Fibroblast of lung (primary cell): ENCODE results near the gene TRAFD1. TPM values are rescaled to one million over a fixed set of nuclear protein-coding genes. Genes with fewer than 3 reads are reported as not detected.

Source experiments
- DNase-seq, 2 donors: peaks; one replicate each; pipeline versions ENCODE4 v3.0.0 to v3.0.0-alpha.2; 2010; ENCODE audit warnings: low read depth in 2 of 2
- H2AFZ ChIP-seq: 2 replicates; pipeline ENCODE4 v1.5.1; 2012; ENCODE audit warnings: low read length, control low read depth, inconsistent platforms
- H3K27ac ChIP-seq: 2 replicates; pipeline ENCODE4 v1.5.1; 2011; ENCODE audit warnings: low read length, control low read depth; ENCODE audit not compliant: insufficient read depth
- H3K27me3 ChIP-seq: 2 replicates; pipeline ENCODE4 v1.5.1; 2011; ENCODE audit warnings: mild to moderate bottlenecking, low read length; ENCODE audit not compliant: control insufficient read depth, insufficient read depth
- H3K36me3 ChIP-seq: 2 replicates; pipeline ENCODE4 v1.5.1; 2011; ENCODE audit warnings: low read length; ENCODE audit not compliant: control insufficient read depth, insufficient read depth
- H3K4me1 ChIP-seq: 2 replicates; pipeline ENCODE4 v1.5.1; 2011; ENCODE audit warnings: low read length; ENCODE audit not compliant: control insufficient read depth, insufficient read depth; ENCODE audit errors: extremely low read depth
- H3K4me2 ChIP-seq: 2 replicates; pipeline ENCODE4 v1.5.1; 2011; ENCODE audit warnings: low read length, control low read depth; ENCODE audit not compliant: insufficient read depth; ENCODE audit errors: extremely low read depth
- H3K4me3 ChIP-seq, 4 experiments: fragments of 200-600 bp in 1 of 4; sonication (generic) in 1 of 4; replicated peaks in 1 of 4; 2 replicates each; pipeline ENCODE4 v1.5.1; 2011 to 2016; ENCODE audit warnings: low read length in 4 of 4, low read depth in 3 of 4, mild to moderate bottlenecking in 3 of 4, control low read depth in 2 of 4, inconsistent platforms in 1 of 4, mixed read lengths in 1 of 4; ENCODE audit not compliant: insufficient read depth in 1 of 4; ENCODE audit errors: control extremely low read depth in 1 of 4
- H3K79me2 ChIP-seq: 2 replicates; pipeline ENCODE4 v1.5.1; 2012; ENCODE audit warnings: mild to moderate bottlenecking, low read length, inconsistent platforms; ENCODE audit not compliant: control insufficient read depth, insufficient read depth
- H3K9ac ChIP-seq: 2 replicates; pipeline ENCODE4 v1.5.1; 2011; ENCODE audit warnings: mild to moderate bottlenecking, low read length, control low read depth; ENCODE audit not compliant: insufficient read depth
- H3K9me3 ChIP-seq: 2 replicates; pipeline ENCODE4 v1.5.1; 2012; ENCODE audit warnings: low read depth, low read length; ENCODE audit not compliant: control insufficient read depth, insufficient read depth
- H4K20me1 ChIP-seq: 2 replicates; pipeline ENCODE4 v1.5.1; 2011; ENCODE audit warnings: low read length; ENCODE audit not compliant: control insufficient read depth, insufficient read depth; ENCODE audit errors: extremely low read depth
- CTCF ChIP-seq, 2 donors: IDR thresholded peaks in 1 of 2; conservative IDR thresholded peaks in 1 of 2; 1 replicate in 1 of 2; 2 replicates in 1 of 2; pipeline ENCODE4 v1.5.1; 2011 to 2012; ENCODE audit warnings: low read length in 2 of 2, control low read depth in 1 of 2, inconsistent platforms in 1 of 2, low read depth in 1 of 2, mild to moderate bottlenecking in 1 of 2
- EZH2 ChIP-seq: IDR thresholded peaks from 2 replicates; pipeline ENCODE4 v1.5.1; 2012; ENCODE audit warnings: low read length, control low read depth, mild to moderate bottlenecking; ENCODE audit errors: missing control alignments
- polyA plus RNA-seq, 2 donors: library from polyadenylated mRNA; depleted of rRNA in 1 of 2; stranded (reverse) in 1 of 2; unstranded in 1 of 2; fragments of >200 nt; gene quantifications; 2 replicates each; pipeline ENCODE4 v1.2.1, GENCODE V29; 2011 to 2012; ENCODE audit warnings: missing spikeins in 1 of 2
- total RNA-seq: library from RNA; depleted of rRNA; stranded (reverse); fragments of >200 nt; gene quantifications from 2 replicates; pipeline ENCODE4 v1.2.1, GENCODE V29; 2014

The TRAFD1 gene
- total and polyA plus RNA-seq, 2 donors (not counting 1 experiment from before 2014, with no cell fraction given) = 42.5 to 83.4 TPM

GRCh38 chr12:112176321-112177010 is 51.1 kb downstream of the TRAFD1 start:
- Histone ChIP-seq H3K4me3 (no peak overlapping the region), H4K20me1 (no peaks in the 10 kb centered on the region), H3K79me2 (no peaks in the 10 kb centered on the region), H3K4me2 (no peak overlapping the region), H3K27ac (no peak overlapping the region), H3K9me3 (no peaks in the 10 kb centered on the region), H3K9ac (no peak overlapping the region), H2AFZ (no peak overlapping the region), H3K27me3 (no peaks in the 10 kb centered on the region), H3K36me3 (peaks cover 9% of the 10 kb centered on the region), H3K4me1 (no peaks in the 10 kb centered on the region)
- DNase-seq = no peak
- TF ChIP-seq CTCF (conservative IDR thresholded peaks at IDR 0.05 in 1 of 2, IDR thresholded peaks at IDR 0.05 in 1 of 2; ENCODE audit: low read depth in 1 of 2, low read length in 2 of 2) = no peak
- TF ChIP-seq EZH2 = no peak

GRCh38 chr12:112178796-112179195 is 53.4 kb downstream of the TRAFD1 start:
- Histone ChIP-seq H3K4me2 (no peak overlapping the region), H3K4me3 (no peak overlapping the region), H3K27me3 (no peaks in the 10 kb centered on the region), H3K9ac (no peak overlapping the region), H3K27ac (no peak overlapping the region), H3K36me3 (peaks cover 6% of the 10 kb centered on the region), H3K4me1 (peaks cover 10% of the 10 kb centered on the region), H3K9me3 (no peaks in the 10 kb centered on the region), H3K79me2 (no peaks in the 10 kb centered on the region), H4K20me1 (no peaks in the 10 kb centered on the region), H2AFZ (no peak overlapping the region)
- TF ChIP-seq EZH2 = no peak
- TF ChIP-seq CTCF (conservative IDR thresholded peaks at IDR 0.05 in 1 of 2, IDR thresholded peaks at IDR 0.05 in 1 of 2; ENCODE audit: low read depth in 1 of 2, low read length in 2 of 2) = no peak
- no peak for DNase-seq

DNA sequence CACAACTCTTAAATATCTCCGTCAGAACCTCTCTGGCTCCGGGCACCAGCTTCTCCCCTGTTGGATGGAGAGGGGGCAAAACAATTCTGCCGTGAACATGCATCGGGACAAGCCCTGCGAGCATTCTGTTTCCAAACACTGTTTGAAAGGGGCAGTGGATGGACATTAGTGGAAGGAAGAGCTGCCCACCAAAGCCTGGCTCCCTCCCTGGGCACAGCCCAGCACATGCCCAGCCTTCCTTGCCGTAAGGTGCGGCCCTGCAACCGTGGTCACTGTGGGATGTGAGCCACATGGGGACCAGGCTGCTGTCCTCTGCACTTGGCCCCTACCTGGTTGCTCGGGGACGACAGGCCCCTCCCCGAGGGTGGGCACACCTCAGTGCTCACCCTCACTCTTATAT is 54.0 kb downstream of the TRAFD1 start:
- Histone ChIP-seq H4K20me1 (no peaks in the 10 kb centered on the region), H3K9me3 (no peaks in the 10 kb centered on the region), H3K27me3 (no peaks in the 10 kb centered on the region), H3K36me3 (peaks cover 9% of the 10 kb centered on the region), H3K4me2 (no peak overlapping the region), H3K79me2 (no peaks in the 10 kb centered on the region), H2AFZ (no peak overlapping the region), H3K4me3 (no peak overlapping the region), H3K27ac (no peak overlapping the region), H3K9ac (no peak overlapping the region), H3K4me1 (peaks cover 11% of the 10 kb centered on the region)
- TF ChIP-seq EZH2 (no peak), CTCF (conservative IDR thresholded peaks at IDR 0.05 in 1 of 2, IDR thresholded peaks at IDR 0.05 in 1 of 2; ENCODE audit: low read depth in 1 of 2, low read length in 2 of 2) (no peak)
- DNase-seq = no peak
